Measurements from ENCODE around the gene THSD4. TPM values are rescaled to one million over a fixed set of nuclear protein-coding genes. Genes with fewer than 3 reads are reported as not detected.

THSD4 gene
- total RNA-seq, 4 donors from 2014 or later = 10.7 to 59.5 (median 49.0) TPM

DNA sequence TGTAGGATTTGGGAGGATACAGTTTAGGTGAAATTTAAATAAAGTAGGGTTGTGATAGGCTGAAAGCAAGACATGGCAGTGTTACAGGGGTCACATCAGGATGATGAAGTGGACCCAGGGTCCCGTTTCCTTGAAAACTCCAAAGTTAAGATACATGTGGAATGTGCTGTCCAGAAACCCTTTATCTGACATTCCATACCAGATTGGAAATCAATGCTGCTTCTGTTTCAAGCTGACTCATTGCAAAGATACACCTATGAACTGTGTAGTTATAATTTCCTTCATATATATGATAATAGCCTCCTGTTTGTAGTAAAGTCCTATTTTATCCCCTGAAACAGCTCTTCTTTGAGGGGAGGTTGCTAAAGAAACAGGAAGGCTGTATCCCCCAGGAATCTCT is 624.1 kb downstream of the THSD4 start:
- Histone ChIP-seq H3K4me1 (no peaks in the 10 kb centered on the region), H3K9me3 (no peaks in the 10 kb centered on the region), H3K27me3 (no peaks in the 10 kb centered on the region), H3K4me3 (no peak overlapping the region), H3K36me3 (no peaks in the 10 kb centered on the region), H3K27ac (no peak overlapping the region)
- DNase-seq = no peak
- TF ChIP-seq, protein P1, sequence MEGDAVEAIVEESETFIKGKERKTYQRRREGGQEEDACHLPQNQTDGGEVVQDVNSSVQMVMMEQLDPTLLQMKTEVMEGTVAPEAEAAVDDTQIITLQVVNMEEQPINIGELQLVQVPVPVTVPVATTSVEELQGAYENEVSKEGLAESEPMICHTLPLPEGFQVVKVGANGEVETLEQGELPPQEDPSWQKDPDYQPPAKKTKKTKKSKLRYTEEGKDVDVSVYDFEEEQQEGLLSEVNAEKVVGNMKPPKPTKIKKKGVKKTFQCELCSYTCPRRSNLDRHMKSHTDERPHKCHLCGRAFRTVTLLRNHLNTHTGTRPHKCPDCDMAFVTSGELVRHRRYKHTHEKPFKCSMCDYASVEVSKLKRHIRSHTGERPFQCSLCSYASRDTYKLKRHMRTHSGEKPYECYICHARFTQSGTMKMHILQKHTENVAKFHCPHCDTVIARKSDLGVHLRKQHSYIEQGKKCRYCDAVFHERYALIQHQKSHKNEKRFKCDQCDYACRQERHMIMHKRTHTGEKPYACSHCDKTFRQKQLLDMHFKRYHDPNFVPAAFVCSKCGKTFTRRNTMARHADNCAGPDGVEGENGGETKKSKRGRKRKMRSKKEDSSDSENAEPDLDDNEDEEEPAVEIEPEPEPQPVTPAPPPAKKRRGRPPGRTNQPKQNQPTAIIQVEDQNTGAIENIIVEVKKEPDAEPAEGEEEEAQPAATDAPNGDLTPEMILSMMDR (IDR thresholded peaks at IDR 0.05) = no peak

DNA sequence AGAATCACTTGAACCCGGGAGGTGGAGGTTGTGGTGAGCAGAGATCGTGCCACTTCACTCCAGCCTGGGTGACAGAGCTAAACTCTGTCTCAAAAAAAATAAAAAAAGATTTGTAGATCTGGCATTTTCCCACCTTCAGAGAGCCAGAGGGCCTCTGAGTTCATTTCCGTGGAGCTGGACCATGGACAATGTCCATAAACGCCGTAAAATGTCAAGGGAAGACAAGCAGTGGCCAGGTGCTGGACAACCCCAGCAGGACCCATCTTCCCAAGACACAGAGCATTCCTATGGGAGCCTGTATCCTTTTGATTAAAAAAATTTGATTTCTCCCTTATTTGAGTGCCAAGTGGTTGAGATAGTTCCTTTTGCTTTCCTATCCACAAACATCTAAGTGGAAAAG is 627.7 kb downstream of the THSD4 start:
- Histone ChIP-seq H3K36me3 (no peaks in the 10 kb centered on the region), H3K9me3 (no peaks in the 10 kb centered on the region), H3K4me3 (no peak overlapping the region), H3K27ac (no peak overlapping the region), H3K27me3 (no peaks in the 10 kb centered on the region), H3K4me1 (peaks cover 0 to 20% (median 0%) of the 10 kb centered on the region in 4 donors)
- TF ChIP-seq, protein P1 (IDR thresholded peaks at IDR 0.05) = no peak
- TF ChIP-seq POLR2A (IDR thresholded peaks at IDR 0.05) = no peak
- DNase-seq = no peak

DNA sequence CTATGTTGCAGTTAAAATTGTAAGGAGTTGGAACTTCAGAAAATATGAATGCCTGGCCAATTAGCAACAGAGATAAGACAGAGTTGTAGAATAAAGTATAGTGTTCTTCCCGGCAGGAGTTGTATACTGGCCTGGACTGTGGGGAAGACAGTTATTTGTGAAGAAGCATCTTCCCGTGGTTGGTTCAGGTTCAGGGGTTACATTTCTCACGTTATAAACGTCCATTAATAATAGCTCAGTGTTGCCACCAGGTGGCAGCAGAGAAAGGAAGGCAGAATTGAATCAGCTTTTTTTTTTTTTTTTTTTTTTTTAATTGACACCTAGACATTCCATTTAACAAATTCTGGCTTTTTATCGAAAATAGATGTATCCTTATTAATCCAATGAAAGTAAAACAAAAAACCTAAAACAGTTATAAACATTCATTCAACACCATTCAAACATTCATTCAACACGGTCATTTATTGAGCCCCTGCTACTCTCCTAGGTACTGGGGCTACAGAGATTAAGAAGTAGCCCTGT is 628.7 kb downstream of the THSD4 start:
- Histone ChIP-seq H3K9me3 (no peaks in the 10 kb centered on the region), H3K4me1 (peaks cover 0 to 22% (median 0%) of the 10 kb centered on the region in 4 donors), H3K27ac (no peak overlapping the region), H3K36me3 (no peaks in the 10 kb centered on the region), H3K4me3 (no peak overlapping the region), H3K27me3 (no peaks in the 10 kb centered on the region)
- DNase-seq = peak in 2 of 3 donors; percentile 45 to 83
- TF ChIP-seq, protein P1 (IDR thresholded peaks at IDR 0.05) = peak; percentile 41 to 76 (median 70)
- no peak for TF ChIP-seq POLR2A (IDR thresholded peaks at IDR 0.05)

DNA sequence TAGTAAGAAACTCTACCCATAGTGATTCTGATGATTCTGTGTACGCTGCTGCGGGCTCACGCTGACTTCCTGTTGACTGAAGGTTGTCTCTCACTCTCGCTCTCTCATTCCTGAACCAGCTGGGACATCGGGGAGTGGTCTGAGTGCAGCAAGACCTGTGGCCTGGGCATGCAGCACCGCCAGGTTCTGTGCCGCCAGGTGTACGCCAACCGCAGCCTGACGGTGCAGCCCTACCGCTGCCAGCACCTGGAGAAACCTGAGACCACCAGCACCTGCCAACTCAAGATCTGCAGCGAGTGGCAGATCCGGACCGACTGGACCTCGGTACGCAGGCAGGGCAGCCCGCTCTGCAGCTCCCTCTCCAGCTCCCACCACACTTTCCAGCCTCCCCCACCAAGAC is 631.4 kb downstream of the THSD4 start:
- no peak overlapping the region for H3K4me3 ChIP-seq
- peak overlapping the region in 2 of 4 donors; percentile 8 to 64 for H3K27ac ChIP-seq
- H3K9me3 ChIP-seq = no peaks in the 10 kb centered on the region
- H3K36me3 ChIP-seq = no peaks in the 10 kb centered on the region
- DNase-seq = no peak
- H3K4me1 ChIP-seq = peaks cover 0 to 24% (median 0%) of the 10 kb centered on the region in 4 donors
- H3K27me3 ChIP-seq = no peaks in the 10 kb centered on the region
- TF ChIP-seq, protein P1 (IDR thresholded peaks at IDR 0.05) = no peak
- no peak for TF ChIP-seq POLR2A (IDR thresholded peaks at IDR 0.05)

DNA sequence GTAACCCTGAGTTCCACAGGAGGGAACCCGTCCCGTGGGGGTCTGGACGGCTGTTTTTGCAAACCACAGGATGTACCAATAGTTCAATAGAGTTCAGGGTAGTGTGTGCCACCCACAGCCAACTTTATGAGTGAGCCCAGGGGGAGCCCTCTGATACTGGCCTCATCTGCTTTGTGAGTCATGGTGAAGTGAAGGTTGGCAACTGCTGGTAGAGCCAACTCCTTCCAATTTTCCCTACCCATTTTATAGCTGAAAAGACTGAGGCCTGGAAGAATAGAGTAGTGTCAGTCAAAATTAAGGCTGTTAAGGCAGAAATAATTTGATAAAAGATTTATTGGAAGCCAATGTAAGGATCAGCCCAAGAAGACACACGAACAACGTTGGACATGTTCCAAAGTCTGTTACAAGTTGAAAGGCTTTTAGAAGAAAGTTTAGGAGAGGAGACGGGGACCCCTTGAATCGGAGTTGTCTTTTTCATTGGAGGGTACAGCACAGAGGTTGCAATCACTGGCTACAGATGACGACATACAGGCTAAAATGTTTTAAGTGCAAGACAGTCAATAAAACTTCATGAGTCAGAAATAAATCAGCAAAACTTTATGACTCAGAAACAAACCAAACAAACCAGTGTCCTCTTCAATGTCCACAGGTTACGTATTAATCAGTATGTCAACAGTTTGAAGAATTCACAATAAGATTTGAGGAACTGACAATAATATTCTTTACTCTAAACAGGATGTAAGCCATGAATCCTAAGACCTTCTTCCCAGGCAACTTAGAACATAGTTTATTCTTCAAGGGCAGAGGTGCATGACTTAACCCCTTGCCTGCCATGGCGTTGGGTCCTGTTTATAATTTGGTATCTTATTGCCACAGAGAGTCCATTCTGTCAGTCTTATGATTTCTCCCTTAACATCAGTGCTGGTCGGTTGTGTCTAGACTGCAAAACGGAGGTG is 632.1 kb downstream of the THSD4 start:
- TF ChIP-seq, protein P1 (IDR thresholded peaks at IDR 0.05) = no peak
- TF ChIP-seq POLR2A (IDR thresholded peaks at IDR 0.05) = no peak
- DNase-seq = peak in 1 of 3 donors; percentile 55
- H3K9me3 ChIP-seq = no peaks in the 10 kb centered on the region
- peak overlapping the region in 3 of 4 donors; percentile 8 to 64 (median 23) for H3K27ac ChIP-seq
- peaks cover 0 to 31% (median 0%) of the 10 kb centered on the region in 4 donors for H3K4me1 ChIP-seq
- no peak overlapping the region for H3K4me3 ChIP-seq
- no peaks in the 10 kb centered on the region for H3K36me3 ChIP-seq
- no peaks in the 10 kb centered on the region for H3K27me3 ChIP-seq
